Measurements from ENCODE around the gene RHNO1. TPM values are rescaled to one million over a fixed set of nuclear protein-coding genes. Genes with fewer than 3 reads are reported as not detected.

The RHNO1 gene
- 25.0 TPM for polyA plus RNA-seq (2013, experiment 1 of 2; ENCODE audit: insufficient read length)
- 25.0 TPM for polyA plus RNA-seq (2013, experiment 2 of 2; ENCODE audit: insufficient read length)

GRCh38 chr12:2877047-2877952 lies at the start of gene RHNO1, which contains the start of gene FOXM1:
Gene RHNO1 (plus strand): TSS chr12:2877223. CDS start chr12:2885367, 8,144 bp downstream.
Gene FOXM1 (minus strand): TSS chr12:2877174. CDS start chr12:2874478, 2,696 bp downstream.
- peak; percentile 89 for DNase-seq

DNA sequence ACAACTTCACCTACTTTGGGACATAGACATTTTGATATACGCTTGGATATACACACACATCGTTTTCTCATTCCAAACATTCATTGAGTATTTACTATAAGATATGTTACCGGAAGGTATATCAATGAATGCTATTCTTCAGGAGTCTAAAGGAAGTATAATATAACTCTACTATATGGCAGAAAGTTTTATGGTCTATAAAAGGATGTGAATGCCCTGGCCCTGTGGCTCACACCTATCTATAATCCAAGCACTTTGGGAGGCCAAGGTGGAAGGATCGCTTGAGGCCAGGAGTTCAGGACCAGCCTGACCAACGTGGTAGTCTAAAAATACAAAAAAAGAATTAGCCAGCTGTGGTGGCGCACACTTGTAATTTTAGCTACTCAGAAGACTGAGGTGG lies 47.7 kb upstream of the RHNO1 start:
- no peak for DNase-seq

DNA sequence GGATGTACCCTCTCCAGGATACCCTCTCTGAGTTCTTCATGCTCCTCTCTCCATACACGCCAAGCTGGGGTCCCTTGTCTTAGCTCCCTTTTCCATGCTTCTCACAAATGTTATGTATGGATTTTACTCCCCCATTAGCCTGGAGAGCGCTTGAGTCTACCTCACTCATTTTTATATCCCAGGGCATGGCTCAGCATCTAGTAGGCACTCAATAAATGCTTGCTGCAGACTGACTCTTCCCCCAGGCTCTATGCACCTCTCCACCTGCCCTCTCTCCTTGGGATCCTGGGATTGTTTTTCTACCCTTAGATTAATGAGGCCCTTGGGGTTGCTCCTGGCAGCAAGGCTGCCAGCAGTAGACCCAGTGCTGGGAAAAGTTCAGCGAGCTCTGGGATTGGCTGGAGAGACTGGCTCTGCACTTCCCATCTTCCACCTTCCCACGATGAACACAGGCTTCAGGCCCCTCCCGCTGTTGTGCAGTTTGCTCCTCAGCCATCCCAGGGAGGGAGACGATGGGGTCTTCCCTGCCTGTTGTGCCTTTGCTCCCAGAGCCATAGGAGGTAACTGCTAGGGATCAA lies 44.4 kb upstream of the RHNO1 start:
- no peak for DNase-seq

DNA sequence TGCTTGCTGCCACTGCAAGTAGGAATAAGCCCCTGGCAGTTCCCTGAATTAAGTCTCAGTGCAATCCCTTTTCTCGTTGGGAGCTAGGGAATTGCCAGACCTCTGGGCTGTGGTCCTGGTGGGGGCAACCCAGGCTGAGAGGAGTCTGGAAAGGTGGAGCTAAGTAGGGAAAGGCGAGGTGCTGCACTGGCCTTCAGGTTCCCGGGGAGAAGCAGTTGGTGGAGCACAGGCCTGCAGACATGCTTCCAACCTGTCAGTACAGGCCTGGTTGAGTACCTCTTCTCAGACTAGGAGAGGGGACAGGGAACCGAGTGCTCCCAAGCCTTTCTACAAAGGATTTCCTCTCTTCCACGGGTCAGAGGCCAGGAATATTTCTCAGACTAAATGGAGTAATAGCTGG lies 43.7 kb upstream of the RHNO1 start:
- no peak for DNase-seq

- no peak for DNase-seq
Observed at GRCh38 chr12:2833810-2834209, 43.2 kb upstream of the RHNO1 start.

DNA sequence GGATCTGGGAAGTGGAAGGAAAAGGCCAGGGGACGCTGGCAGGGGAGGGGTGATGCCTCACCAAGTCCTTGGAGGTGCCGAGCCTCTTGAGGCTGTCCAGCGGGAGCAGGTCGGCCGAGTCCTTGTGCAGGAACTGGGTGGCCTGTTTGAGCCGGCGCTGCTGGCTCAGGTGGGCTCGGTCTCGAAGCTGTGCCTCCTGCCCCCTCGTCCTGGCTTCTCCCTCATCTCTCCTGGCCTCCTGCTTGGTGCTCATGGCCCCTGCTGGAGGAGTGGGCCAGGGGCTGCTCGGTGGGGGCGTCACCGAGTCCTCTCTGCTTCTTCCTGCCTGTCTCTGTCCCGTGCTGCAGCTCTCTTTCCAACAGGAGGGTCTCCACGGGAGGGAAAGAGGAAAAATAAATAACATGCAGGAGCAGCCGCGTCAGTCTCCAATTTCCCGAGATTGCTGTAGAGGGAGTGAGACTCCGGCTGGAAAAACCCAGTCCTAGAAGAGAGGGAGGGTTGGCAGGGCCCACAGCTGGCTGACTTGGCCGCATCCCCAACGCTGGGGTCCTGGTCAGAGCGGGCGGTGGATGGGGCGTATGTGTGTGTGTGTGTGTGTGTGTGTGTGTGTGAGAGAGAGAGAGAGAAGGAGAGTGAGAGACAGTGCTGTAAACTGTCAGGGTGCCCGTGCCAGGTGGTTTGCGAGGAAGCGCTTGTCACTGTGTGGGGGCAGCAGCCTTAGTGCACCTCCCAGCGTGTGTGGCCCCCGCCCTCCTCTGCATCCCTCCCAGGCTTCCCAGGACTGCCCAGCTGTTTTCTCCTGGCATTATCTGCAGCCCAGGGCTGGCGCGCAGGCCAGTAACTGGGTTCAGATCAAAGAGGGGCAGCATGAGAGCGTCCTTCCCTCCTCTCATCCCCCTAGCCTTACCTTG lies 42.2 kb upstream of the RHNO1 start, which contains the start of gene NRIP2:
Gene NRIP2, minus strand, starts transcription at position 455 of the 911 bp plus-strand sequence. Its CDS starts 52 bp downstream, at position 403.
- DNase-seq, result peak; percentile 58

DNA sequence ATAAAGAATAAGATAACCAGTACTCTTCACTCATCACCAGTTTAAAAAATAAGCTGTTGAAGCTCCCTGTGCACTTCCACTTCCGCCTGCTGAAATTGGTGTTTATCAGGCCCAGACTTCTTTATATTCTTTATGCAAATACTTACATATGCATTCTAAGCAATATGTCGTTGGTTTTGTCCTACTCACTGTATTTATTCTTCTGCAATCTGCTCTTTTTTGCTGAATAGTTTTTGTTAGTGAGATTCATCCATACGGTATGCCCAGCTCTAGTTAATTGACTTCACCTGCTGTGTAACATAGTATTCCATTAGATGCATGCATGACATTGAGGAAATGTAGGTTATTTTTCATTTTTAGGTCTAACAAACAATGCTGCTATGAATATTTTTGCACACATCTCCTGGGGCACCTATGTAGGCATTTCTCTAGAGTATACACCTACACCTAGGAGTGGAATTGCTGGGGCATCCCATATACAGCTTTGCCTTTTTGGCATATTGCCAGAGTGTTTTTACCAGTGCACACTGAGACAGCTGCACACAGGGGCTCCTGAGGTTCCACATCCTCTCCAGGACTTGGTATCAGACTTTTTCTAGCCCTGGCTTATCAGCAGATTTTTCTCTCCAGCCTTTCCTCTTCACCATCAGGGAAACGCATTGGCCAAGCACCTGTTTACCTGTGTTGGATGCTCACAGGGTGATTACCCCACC lies 41.2 kb upstream of the RHNO1 start:
- no peak for DNase-seq

- no peak for DNase-seq
Observed at GRCh38 chr12:2836574-2836973, 40.4 kb upstream of the RHNO1 start.

- DNase-seq, result no peak
Observed at GRCh38 chr12:2841056-2841650, 35.9 kb upstream of the RHNO1 start.

DNA sequence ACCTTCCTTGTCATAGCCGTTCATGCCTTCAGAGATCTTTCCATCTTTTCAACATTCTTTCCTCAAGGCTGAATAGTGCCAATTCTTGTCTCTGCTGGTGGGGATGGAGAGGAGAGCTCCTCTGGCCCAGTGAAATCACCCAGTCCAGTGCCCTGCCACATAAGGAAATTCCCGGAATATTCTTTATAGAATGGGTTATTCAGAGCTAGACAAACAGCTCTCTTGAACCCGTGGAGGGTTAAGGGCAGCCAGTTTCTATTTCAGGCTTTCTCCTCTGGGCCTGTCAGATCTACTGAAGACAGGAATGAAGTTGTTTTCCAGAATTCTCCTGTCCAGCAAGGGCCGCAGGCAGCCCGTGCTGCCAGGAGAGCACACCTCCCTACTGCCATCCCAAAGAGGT lies 34.1 kb upstream of the RHNO1 start:
- DNase-seq, result no peak

DNA sequence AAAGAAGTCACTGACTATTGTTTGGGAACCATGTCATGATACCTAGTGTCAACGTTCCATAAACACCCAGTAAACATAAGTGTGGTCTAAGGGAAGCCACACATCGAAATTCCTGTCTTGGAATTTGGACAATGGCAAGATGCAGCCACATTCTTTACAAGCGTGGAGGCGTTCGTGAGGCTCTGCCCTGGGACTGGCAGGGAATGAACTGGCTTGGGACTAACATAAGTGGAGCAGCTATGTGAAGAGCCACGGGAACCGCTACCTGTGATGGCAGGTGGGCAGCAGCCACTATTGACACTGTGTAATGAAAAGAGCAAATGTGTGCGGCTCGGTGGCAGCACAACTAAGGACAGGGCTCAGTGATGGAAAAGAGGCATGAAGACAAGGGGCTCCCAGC lies 32.2 kb upstream of the RHNO1 start:
- DNase-seq, result peak; percentile 52

GRCh38 chr12:2845280-2845679 lies 31.7 kb upstream of the RHNO1 start:
- DNase-seq, result peak; percentile 87

DNA sequence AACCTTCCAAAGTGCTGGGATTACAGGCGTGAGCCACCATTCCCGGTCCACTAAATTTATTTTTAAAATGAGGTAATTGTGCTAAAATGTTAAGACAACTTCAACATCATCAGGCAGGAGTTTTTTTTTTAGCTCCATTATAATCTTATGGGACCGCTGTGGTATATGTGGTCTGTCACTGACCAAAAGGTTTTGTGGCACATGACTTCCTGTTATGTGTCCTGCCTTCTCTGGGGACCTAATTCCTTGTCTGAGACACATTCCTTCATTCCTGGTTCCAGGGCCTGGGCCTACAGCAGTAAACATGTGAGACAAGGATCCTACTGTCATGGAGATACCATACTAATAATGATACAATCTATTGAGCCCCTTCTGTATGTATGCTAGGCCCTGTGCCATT lies 25.1 kb upstream of the RHNO1 start:
- peak; percentile 25 for DNase-seq

- peak; percentile 85 for DNase-seq
Observed at GRCh38 chr12:2853626-2854025, 23.4 kb upstream of the RHNO1 start.

DNA sequence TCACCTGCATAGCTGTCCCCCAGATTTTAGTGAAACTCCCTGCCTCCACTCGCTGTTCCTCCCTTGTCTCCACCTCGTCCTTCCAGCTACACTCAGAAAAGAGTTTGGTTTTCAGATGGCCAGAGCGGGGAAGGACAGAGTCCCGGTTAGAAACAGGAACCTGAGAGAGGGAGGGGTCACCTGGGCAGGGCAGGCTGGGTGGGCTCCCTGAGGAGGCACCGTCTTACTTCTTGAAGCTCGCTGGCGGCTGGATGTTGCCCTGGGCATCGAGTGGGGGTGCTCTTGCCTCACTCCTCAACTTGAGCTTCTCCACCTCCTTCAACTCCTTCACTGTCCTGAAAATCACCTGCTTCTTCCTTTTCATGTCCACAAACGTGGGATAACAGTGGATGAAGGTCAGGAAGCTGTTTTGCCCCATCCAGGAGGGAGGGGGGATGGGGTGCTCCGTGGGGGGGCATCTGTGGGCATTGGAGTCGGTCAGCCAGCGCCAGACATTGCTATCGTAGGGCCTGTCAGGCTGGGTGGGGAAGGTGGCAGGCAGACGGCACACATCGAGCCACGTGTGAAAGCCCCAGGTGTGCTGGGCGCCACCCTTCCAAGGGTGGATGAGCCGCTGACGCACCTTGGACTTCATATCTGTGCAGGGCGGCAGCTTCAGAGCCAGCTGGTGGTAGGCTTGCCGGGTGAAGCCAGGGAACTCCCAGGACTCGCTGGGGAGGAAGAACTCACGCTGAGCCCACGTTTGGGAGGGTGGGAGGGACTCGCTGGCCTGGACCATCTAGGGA lies 22.2 kb upstream of the RHNO1 start:
- no peak for DNase-seq

DNA sequence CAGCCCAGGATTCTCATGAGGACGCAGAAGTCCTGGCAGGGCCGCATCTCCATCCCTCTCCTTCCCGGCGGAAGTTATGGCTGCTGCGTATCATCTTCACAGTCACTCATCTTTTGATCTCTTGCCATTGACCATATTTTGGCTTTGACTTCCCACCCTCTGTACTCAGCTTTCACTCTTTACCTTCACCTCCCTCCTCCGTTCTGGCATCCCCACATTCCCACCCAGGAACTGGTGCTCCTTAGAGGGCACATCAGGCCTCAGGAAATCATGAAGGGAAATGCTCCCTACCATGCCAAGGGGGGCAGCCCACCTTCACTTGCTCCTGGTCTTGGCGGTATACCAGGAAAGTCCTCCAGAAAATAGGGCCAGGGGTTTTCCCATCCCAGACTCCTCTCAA lies 21.5 kb upstream of the RHNO1 start:
- DNase-seq, result no peak

DNA sequence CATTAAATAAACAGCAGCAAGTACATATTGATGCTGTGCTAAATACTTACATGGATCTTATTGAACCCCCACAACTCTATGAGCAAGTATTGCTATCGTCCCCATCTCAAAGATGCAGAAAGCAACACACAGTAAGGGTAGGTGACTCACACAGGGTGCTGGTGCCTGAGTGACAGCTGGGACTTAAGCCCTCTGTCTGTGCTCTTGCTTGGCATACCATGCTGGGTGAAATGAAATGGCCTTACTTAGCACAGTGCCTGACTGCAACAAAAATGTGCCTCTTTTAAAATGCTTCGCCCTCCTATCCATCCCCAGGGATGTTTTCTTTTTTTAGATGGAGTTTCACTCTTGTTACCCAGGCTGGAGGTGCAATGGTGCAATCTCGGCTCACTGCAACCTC lies 21.0 kb upstream of the RHNO1 start:
- DNase-seq, result no peak

DNA sequence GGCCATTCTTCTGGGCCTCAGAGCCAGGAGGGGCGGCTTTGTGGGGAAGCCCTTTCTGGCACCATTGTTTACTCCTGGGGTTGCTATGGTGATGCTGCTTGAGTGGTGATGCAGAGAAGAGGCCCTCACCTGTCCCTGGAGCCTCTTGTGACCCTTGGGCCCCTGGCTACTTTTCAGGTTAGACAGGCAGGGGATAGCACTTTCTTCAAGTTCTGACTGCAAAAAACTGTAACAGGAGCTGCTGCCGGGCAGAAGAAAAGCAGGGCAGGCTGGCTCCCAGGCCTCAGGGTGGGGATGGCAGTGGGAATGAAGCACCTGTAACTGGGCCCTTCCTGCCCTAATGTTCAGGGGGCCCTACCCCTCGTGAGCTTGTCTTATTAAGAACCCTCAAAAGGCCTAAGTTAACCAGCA lies 20.0 kb upstream of the RHNO1 start, which contains the start of gene TEX52:
Gene TEX52, minus strand, starts transcription at position 19 of the 411 bp plus-strand sequence. Its CDS starts 13 bp downstream, at position 6.
- DNase-seq, result no peak

DNA sequence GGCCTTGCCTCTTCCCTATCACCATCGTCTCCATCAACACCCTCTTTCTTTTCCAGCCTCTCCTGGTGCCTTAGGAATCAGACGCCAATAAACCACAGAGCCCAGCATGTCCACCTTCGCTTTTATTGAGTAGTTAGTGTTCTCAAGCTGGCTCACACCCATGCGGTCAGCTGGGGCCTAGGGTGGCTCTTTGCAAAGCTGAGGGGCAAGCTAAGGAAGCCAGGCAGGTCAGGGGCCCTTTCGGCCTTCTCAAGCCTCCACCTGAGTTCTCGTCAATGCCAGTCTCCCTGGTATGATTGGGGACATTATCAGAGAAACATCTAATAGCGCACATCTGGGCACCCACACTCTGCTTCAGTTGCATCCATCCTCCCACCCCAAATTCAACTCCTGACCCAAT lies 19.4 kb upstream of the RHNO1 start:
- no peak for DNase-seq

- DNase-seq, result no peak
Observed at GRCh38 chr12:2858334-2858733, 18.7 kb upstream of the RHNO1 start.
